T-helper 2 cell treated with Interferon-gamma antibody and Interleukin-4, amounts not matched to agents 100 ng/mL and 5 ng/mL, for 36 hours (primary cell): ENCODE data around the gene FAT1. TPM values are rescaled to one million over a fixed set of nuclear protein-coding genes. Genes with fewer than 3 reads are reported as not detected.

Experiments used
- intact Hi-C: fragments of 100-400 bp; cut with micrococcal nuclease; formaldehyde crosslinking; loops from one replicate; pipeline ENCODE4 v1.15.1; 2023
- total RNA-seq: library from RNA; stranded (reverse); gene quantifications from 2 replicates; pipeline ENCODE4 v1.2.3, GENCODE V29; 2022

Gene FAT1
- total RNA-seq, 1 donor from 2014 or later = 0.39 TPM

DNA sequence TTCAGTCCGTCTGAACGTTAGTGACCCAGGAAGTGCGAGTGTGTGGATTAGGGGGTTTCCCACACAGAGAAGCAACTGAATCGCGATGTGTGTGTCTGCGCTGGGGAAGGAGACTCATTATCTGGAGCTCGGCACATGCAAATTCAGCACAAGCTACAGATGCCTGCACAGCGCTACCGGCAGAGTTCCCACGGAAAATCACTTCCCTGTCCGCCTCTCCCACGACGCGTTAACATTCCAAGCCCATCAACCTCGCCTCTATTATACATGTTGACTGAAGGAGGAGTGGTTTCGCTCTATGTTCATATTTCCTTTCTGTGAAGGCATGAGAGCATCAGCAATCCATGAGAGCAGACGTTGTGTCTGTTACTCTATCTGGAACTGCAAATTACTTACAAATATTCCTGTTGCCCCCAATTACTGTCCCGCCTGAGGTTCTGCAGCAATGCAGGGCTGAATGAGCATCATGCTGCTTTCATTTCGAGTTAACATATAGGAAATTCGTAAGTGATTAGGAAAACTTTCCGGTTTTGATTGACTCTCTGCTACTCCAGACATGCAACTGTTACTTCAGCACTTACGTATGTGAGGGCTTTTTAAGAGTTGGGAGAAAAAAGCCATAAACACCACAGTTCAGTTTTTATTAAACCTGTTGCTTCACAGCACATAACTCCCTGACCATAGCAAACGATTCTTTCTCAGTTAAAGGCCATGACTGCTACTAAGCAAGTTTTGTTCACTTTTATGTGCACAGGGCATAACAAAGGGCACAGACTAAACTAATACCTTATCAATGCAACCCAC, 153.3 kb downstream of the FAT1 start:
- intact Hi-C loops = no loop called here

DNA sequence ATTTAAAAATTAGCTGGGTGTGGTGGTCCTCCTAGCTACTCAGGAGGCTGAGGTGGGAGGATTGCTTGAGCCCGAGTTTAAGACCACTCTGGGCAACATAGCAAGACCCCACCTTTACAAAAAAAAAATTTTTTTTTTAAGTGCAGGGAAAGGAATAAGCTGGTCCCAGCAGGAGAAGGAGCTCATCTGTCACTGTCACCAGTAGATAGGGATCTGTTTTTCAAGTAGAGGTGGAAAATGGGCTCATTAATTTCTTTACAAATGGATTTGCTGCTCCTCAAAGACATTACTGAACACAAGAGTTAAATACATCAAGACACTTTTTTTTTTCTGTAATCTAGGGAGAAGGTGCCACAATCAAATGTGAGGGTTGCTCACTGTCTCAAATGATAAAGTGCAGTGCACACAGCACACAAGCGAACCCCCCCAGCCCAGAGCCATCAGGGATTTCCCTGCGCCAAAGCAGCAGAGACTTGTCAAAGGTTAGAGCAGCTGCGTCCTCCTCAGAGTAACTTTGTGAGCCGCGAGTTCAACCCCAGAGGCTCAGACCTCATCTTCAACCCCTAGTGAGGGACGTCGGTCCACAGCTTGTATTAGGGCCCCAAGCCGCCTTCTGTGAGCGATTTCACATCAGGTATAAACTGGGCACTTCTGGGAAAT, 154.0 kb downstream of the FAT1 start:
- intact Hi-C loops = no loop called here

DNA sequence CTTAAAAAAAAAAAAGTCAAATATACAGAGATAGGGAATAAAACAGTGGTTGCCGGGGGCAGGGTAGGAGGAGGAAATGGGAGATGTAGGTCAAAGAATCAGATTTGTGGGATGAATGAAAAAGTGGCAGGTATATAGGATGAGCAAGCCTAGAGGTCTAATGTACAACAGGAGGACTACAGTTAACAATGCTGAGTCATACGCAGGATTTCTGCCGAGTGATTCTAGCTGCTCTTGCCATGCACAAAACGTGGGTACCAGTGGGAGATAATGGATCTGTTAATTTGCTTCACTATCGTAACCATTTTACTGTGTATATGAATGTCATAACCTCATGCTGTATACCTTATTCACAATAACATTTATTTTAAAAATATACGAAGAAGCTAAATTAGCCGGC, 157.6 kb downstream of the FAT1 start:
- intact Hi-C loops = no loop called here

- intact Hi-C loops = no loop called here
These were observed 159.9 kb downstream of the FAT1 start for GRCh38 chr4:186563761-186564160.

DNA sequence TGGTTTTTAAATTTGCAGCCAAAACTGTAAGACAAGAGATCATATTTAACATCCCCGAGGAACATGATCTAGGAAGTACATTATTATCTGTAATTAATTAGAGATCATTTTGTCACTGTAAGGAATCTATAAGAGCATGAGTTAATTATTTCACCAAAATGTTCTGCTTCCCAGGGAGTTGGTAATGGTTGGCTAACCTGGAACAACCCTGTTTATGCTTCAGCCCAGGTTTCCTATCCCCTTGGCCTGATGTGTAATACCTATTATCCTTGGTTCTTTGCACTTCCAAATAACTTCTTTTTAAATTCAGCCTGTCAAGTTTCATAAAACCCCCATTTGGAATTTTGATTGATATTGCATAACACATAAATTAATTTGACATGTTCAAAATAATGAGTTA, 161.9 kb downstream of the FAT1 start:
- intact Hi-C loops = no loop called here

GRCh38 chr4:186560647-186561046, 163.0 kb downstream of the FAT1 start:
- intact Hi-C loops = no loop called here

DNA sequence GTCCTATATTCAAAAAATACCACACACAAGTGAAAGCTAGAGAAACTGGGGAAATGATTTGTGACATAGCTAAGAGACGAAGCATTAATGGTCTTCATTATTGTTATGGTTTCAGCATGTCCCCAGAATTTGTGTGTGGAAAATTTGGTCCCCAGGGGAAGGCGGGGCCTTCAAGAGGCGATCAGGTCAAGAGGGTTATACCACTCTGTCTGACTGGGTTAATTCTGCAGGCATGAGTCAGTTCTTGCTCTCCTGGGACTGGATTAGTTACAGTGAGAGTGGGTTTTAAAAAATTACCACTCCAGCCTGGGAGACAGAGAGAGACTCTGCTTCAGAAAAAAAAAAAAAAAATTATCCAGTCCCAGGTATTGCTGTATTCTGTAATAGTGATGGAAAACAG, 166.2 kb downstream of the FAT1 start:
- intact Hi-C loops = no loop called here

GRCh38 chr4:186557061-186557460, 166.6 kb downstream of the FAT1 start:
- intact Hi-C loops = no loop called here

DNA sequence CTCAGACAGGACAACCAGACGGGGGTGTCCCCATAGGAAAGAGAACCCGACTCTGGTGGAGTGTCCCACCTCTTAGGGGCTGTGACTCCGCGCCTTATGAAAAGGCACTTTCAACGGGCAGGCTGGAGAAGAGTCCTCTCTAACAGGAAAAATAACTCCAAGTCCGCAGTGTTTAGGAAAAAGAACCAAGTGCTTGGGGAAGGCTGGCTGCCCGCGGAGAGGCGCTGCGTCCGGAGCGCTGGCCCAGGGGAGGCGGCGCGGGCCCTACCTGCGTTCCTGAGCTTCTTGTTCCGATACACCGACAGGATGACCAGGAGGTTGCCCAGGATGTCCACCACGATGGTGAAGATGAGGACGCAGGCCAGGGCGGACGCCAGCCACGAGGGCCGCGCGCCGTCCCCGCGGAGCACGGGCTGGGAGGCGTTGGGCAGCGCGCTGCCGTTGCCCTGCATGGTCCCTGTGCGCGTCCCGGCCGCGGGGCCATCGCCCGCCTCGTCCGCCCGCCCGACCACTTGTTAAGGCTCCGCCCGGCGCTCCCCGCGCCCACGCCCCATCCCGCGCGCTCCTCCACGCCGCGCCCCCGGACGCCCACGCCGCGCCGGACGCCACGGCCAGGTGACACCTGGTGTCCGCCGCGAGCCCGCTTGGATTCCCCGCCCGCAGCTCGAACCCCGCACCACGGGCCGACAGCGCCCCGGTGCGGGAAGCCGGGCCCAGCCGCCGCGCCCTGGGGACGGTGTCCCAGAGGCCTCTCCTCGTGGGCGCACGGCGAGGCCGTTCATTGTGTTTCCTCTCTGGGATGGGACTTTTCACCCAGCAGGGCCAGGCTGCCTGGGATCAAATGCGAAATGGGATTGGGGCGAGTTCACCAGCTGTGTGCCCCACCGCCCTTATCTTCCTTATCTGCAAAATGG, 168.5 kb downstream of the FAT1 start, which contains the start of gene MTNR1A:
TSS of gene MTNR1A (minus strand) at position 654 of the 914 bp plus-strand sequence. CDS start at position 452, 202 bp downstream.
- intact Hi-C loops = no loop called here

DNA sequence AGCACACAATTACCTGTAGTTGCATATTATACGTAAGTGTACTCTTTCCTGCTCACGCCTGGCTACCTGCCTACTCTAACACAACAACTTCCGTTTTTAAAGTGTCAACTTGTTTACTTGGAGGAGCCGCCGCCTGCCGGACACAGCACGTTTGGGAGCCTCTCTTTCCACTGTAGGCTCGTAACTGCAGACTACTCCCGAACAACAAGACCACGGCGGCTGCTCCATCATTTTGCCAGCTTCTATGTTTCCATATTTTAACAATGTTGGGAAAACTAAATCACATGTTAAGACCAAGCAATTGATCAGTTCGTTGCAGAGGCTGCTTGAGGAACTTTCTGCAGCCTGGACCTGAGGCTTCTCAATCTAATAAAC, 169.1 kb downstream of the FAT1 start:
- intact Hi-C loops = no loop called here

GRCh38 chr4:186553717-186554116, 169.9 kb downstream of the FAT1 start:
- intact Hi-C loops = no loop called here

- intact Hi-C loops = no loop called here
These were observed 171.8 kb downstream of the FAT1 start for GRCh38 chr4:186551849-186552248.

DNA sequence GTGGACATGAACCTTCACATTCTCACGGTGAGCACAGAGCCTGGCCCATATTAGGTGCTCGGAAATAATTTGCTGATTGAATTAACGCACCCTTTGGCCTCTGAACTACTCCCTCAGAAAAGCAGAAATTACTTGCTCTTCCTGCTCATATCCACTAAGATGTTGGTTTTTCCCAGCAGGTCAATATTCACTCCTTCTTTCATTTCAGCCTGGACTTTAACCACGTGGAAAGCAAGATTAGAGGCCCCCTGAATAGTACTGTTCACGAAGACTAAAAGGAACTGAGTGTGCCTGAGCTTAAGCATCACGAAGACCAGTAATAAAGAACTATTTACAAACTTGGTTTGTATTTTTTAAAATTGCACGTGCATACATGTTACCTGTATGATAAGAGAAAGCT, 178.2 kb downstream of the FAT1 start:
- intact Hi-C loops = no loop called here

DNA sequence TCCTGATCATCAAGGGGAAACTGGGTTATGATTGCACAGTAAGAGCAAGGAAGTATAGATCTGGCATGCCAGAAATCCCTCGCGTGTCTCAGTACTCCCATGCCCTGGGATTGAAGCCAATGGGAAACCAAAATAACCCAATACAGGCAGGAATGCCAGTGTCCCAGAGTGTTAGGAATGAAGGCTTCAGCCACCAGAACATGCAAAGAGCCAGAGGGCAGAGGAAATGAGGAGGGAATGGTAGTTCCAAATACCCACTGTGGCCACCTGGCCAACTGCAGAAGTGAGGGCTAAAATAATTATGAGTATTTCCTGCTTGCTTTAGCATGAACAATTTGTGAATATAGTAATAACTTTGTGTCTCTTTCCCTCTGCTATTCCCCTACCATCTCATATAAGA, 180.4 kb downstream of the FAT1 start:
- intact Hi-C loops = no loop called here

GRCh38 chr4:186541801-186542200, 181.9 kb downstream of the FAT1 start:
- intact Hi-C loops = no loop called here

DNA sequence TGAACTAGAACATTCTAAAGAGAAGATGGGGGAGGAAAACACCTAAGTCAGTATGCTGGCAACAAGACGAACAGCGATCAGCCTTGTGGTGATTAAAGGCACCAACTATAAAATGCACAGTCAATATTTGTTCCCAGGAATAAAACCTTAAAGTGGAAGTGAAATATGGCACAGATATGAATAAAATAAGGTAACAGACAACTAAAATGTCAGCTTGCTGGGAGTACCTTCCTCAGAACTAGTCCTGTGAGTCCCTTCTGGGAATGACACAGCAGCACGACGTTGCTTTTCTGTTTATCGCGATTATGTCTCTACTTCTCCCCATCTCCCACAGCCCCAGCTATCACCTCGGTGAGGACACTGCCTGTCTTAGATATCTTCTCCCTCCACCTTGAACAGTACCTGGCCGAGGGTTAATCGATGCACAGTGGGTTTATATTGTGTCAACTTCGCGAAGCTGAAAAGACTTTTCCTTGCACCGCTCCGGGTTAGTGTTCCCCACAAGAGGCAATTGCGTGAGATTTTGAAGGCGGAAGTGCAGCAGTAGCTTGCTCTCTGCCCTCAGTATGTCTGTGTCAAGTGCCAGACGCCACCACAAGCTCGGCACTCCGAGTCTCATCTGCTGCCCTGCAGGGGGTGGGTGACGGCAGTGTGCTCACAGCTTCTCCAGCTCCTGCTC, 185.7 kb downstream of the FAT1 start:
- intact Hi-C loops = no loop called here

Other genes with a start within 250 kb of the FAT1 start
- not detected in 2 replicates for gene MTNR1A, start 168.3 kb downstream of the FAT1 start, total RNA-seq